WTC11 (cell line): Measurements from ENCODE around the gene IL1R1.

Experiments
- CBFB ChIP-seq: sonication (generic); formaldehyde crosslinking; IDR thresholded peaks from 2 replicates; pipeline ENCODE4 v1.8.1; 2022; ENCODE audit warnings: mild to moderate bottlenecking, low read depth, missing genetic modification reagents
- CREB1 ChIP-seq: sonication (generic); formaldehyde crosslinking; IDR thresholded peaks from 2 replicates; pipeline ENCODE4 v1.8.0; 2023; ENCODE audit warnings: mild to moderate bottlenecking, missing genetic modification reagents
- CTCF ChIP-seq: fragments of 200-600 bp; IDR thresholded peaks from 2 replicates; pipeline ENCODE4 v1.8.0; 2022; ENCODE audit warnings: antibody characterized with exemption
- ELF4 ChIP-seq: sonication (generic); formaldehyde crosslinking; IDR thresholded peaks from 2 replicates; pipeline ENCODE4 v1.8.1; 2022; ENCODE audit warnings: low read depth, mild to moderate bottlenecking, moderate library complexity, missing genetic modification reagents
- FOXP1 ChIP-seq: sonication (generic); formaldehyde crosslinking; IDR thresholded peaks from 2 replicates; pipeline ENCODE4 v1.8.0; 2022; ENCODE audit warnings: missing genetic modification reagents, mild to moderate bottlenecking, moderate library complexity, borderline replicate concordance
- IRF2 ChIP-seq: sonication (generic); formaldehyde crosslinking; IDR thresholded peaks from 2 replicates; pipeline ENCODE4 v1.8.0; 2022; ENCODE audit warnings: low read depth, missing genetic modification reagents, borderline replicate concordance
- JUN ChIP-seq: sonication (generic); formaldehyde crosslinking; IDR thresholded peaks from 2 replicates; pipeline ENCODE4 v1.8.0; 2023; ENCODE audit warnings: mild to moderate bottlenecking, missing genetic modification reagents
- NFE2L1 ChIP-seq: sonication (generic); formaldehyde crosslinking; IDR thresholded peaks from 2 replicates; pipeline ENCODE4 v1.8.1; 2023; ENCODE audit warnings: missing genetic modification reagents
- NR2C2 ChIP-seq: sonication (generic); formaldehyde crosslinking; IDR thresholded peaks from 2 replicates; pipeline ENCODE4 v1.8.0; 2022; ENCODE audit warnings: mild to moderate bottlenecking, missing genetic modification reagents
- ZNF423 ChIP-seq: fragments of 250-450 bp; sonication (Bioruptor Pico); IDR thresholded peaks from 2 replicates; pipeline ENCODE4 v2.1.2; 2022; ENCODE audit warnings: mild to moderate bottlenecking, moderate library complexity
- TF ChIP-seq, protein P1 (sequence below): sonication (generic); formaldehyde crosslinking; IDR thresholded peaks from 2 replicates; pipeline ENCODE4 v1.8.0; 2022; ENCODE audit warnings: mild to moderate bottlenecking, missing genetic modification reagents
- TF ChIP-seq, protein P2 (sequence below): sonication (generic); formaldehyde crosslinking; conservative IDR thresholded peaks from 2 replicates; pipeline ENCODE4 v1.8.1; 2023; ENCODE audit warnings: mild to moderate bottlenecking, low read depth, missing genetic modification reagents, moderate library complexity
- TF ChIP-seq, protein P3 (sequence below): sonication (generic); formaldehyde crosslinking; IDR thresholded peaks from 2 replicates; pipeline ENCODE4 v1.8.0; 2022; ENCODE audit warnings: mild to moderate bottlenecking, missing genetic modification reagents
- TF ChIP-seq, protein P4 (sequence below): sonication (generic); formaldehyde crosslinking; IDR thresholded peaks from 2 replicates; pipeline ENCODE4 v1.8.1; 2023; ENCODE audit warnings: mild to moderate bottlenecking, moderate library complexity, missing genetic modification reagents

DNA sequence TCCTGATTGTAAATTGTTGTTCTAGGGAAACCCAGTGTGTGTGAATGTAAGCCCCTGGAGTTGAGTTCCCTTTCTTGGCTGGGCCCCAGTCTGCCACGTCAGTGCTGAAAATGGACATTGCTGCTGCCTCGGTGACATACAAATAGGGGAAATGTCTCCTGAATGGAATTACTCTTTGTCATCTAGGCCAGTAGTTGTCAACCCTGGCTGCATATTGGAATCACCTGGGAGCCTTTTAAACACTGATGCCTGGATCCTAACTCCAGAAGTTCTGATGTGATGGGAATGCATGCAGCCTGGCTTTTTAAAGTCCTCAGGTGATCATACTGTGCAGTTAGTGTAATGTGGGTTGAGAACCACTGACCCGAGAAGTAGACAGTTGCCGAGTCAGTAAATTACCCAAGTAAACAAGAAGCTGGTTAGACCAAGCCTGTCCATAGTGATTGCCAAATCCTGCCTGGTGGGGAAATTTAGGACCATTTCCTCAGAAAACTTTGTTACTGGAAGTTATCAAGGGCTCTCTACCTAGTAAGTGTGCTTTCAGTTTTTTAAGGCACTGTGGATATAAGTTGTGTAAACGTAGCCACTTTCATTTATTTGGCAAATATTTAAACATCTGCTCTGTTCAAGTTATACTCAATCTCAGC lies 27.6 kb upstream of the IL1R1 start:
- TF ChIP-seq CTCF (no peak), IRF2 (CRISPR knock-in tag) (no peak), NFE2L1 (CRISPR knock-in tag) (no peak), FOXP1 (CRISPR knock-in tag) (no peak), JUN (CRISPR knock-in tag) (no peak), CREB1 (CRISPR knock-in tag) (no peak), NR2C2 (CRISPR knock-in tag) (no peak), CBFB (CRISPR knock-in tag) (no peak), ZNF423 (CRISPR knock-in tag) (no peak), ELF4 (CRISPR knock-in tag) (no peak)
- TF ChIP-seq, protein P1, sequence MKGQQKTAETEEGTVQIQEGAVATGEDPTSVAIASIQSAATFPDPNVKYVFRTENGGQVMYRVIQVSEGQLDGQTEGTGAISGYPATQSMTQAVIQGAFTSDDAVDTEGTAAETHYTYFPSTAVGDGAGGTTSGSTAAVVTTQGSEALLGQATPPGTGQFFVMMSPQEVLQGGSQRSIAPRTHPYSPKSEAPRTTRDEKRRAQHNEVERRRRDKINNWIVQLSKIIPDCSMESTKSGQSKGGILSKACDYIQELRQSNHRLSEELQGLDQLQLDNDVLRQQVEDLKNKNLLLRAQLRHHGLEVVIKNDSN (CRISPR knock-in tag), result no peak
- TF ChIP-seq, protein P2, sequence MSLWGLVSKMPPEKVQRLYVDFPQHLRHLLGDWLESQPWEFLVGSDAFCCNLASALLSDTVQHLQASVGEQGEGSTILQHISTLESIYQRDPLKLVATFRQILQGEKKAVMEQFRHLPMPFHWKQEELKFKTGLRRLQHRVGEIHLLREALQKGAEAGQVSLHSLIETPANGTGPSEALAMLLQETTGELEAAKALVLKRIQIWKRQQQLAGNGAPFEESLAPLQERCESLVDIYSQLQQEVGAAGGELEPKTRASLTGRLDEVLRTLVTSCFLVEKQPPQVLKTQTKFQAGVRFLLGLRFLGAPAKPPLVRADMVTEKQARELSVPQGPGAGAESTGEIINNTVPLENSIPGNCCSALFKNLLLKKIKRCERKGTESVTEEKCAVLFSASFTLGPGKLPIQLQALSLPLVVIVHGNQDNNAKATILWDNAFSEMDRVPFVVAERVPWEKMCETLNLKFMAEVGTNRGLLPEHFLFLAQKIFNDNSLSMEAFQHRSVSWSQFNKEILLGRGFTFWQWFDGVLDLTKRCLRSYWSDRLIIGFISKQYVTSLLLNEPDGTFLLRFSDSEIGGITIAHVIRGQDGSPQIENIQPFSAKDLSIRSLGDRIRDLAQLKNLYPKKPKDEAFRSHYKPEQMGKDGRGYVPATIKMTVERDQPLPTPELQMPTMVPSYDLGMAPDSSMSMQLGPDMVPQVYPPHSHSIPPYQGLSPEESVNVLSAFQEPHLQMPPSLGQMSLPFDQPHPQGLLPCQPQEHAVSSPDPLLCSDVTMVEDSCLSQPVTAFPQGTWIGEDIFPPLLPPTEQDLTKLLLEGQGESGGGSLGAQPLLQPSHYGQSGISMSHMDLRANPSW (CRISPR knock-in tag), result no peak
- TF ChIP-seq, protein P3, sequence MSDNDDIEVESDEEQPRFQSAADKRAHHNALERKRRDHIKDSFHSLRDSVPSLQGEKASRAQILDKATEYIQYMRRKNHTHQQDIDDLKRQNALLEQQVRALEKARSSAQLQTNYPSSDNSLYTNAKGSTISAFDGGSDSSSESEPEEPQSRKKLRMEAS, result no peak
- TF ChIP-seq, protein P4, sequence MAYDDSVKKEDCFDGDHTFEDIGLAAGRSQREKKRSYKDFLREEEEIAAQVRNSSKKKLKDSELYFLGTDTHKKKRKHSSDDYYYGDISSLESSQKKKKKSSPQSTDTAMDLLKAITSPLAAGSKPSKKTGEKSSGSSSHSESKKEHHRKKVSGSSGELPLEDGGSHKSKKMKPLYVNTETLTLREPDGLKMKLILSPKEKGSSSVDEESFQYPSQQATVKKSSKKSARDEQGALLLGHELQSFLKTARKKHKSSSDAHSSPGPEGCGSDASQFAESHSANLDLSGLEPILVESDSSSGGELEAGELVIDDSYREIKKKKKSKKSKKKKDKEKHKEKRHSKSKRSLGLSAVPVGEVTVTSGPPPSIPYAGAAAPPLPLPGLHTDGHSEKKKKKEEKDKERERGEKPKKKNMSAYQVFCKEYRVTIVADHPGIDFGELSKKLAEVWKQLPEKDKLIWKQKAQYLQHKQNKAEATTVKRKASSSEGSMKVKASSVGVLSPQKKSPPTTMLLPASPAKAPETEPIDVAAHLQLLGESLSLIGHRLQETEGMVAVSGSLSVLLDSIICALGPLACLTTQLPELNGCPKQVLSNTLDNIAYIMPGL (CRISPR knock-in tag), result no peak
